Measurements from ENCODE around the gene NACA. TPM values are rescaled to one million over a fixed set of nuclear protein-coding genes. Genes with fewer than 3 reads are reported as not detected.

The NACA gene
- total and polyA plus RNA-seq, 2 of the 13 experiments (the other 11 are each of a cell fraction or from before 2014, with no cell fraction given) = 799 to 1,700 TPM

GRCh38 chr12:56751712-56752598 is 26.9 kb upstream of the NACA start, which contains the start of gene PRIM1 (continued):
- no peak for TF ChIP-seq ZNF672 (CRISPR knock-in tag; IDR thresholded peaks at IDR 0.05)
- TF ChIP-seq TEAD3 (CRISPR knock-in tag; optimal IDR thresholded peaks at IDR 0.05; ENCODE audit: borderline replicate concordance) = peak; percentile 22
- TF ChIP-seq THAP9 (CRISPR knock-in tag; IDR thresholded peaks at IDR 0.05; ENCODE audit: borderline replicate concordance) = peak; percentile 86; the same call in 1 of the 2 replicates
- no peak for TF ChIP-seq CREB3 (CRISPR knock-in tag; IDR thresholded peaks at IDR 0.05)
- TF ChIP-seq PPARG (CRISPR knock-in tag; conservative IDR thresholded peaks at IDR 0.05) = no peak
- TF ChIP-seq RBFOX2 (IDR thresholded peaks at IDR 0.05; ENCODE audit: low read depth, low read length) = peak; percentile 68
- TF ChIP-seq ZEB1 (IDR thresholded peaks at IDR 0.05; ENCODE audit: insufficient replicate concordance, low read depth) = peak; percentile 39
- TF ChIP-seq TFE3 (CRISPR knock-in tag; IDR thresholded peaks at IDR 0.05) = peak; percentile 46; the same call in 1 of the 2 replicates
- TF ChIP-seq ZNF235 (CRISPR knock-in tag; IDR thresholded peaks at IDR 0.05; ENCODE audit: borderline replicate concordance) = no peak
- peak; percentile 99 for TF ChIP-seq THAP11 (CRISPR knock-in tag; IDR thresholded peaks at IDR 0.05)
- no peak for TF ChIP-seq PHB2 (IDR thresholded peaks at IDR 0.05; ENCODE audit: partially characterized antibody)
- peak; percentile 34; the same call in 1 of the 2 replicates for TF ChIP-seq NCOR1 (IDR thresholded peaks at IDR 0.05; ENCODE audit: borderline replicate concordance, low read length)
- peak; percentile 73; the same call in 1 of the 2 replicates for TF ChIP-seq YEATS2 (CRISPR knock-in tag; IDR thresholded peaks at IDR 0.05; ENCODE audit: borderline replicate concordance)
- TF ChIP-seq DZIP1 (CRISPR knock-in tag; IDR thresholded peaks at IDR 0.05) = 0 out of 2 replicates have a peak, but pooled peaks have one; percentile 34
- TF ChIP-seq MTERF4 (CRISPR knock-in tag; IDR thresholded peaks at IDR 0.05) = peak; percentile 85; the same call in 1 of the 2 replicates
- TF ChIP-seq MXD4 (CRISPR knock-in tag; IDR thresholded peaks at IDR 0.05) = peak; percentile 60
- no peak for TF ChIP-seq NCOA2 (CRISPR knock-in tag; IDR thresholded peaks at IDR 0.05)
- TF ChIP-seq ZNF282 (IDR thresholded peaks at IDR 0.05; ENCODE audit: partially characterized antibody) = no peak
- TF ChIP-seq ZNF619 (CRISPR knock-in tag; IDR thresholded peaks at IDR 0.05) = peak; percentile 74; the same call in 1 of the 2 replicates
